NCI-H2196 (cell line): Measurements from ENCODE around the gene TNRC6B.
A peak's percentile ranks its signal among the peaks of the same experiment; 100 is the strongest.
"Not testable (repeated sequence)": the region's sequence is repeated elsewhere in the genome, so short reads cannot be mapped to it uniquely, and the experiment has no call there.

ENCODE experiments used
- DNase-seq: peaks from one replicate; lab custom pipeline; 2025; ENCODE audit not compliant: unreplicated experiment; lab: John Stamatoyannopoulos, UW

TNRC6B gene

GRCh38 chr22:40279017-40279416 lies 101.3 kb downstream of the TNRC6B start:
- no peak for DNase-seq

- peak; percentile 53 for DNase-seq
Measured at GRCh38 chr22:40281717-40282116, 104.0 kb downstream of the TNRC6B start.

GRCh38 chr22:40285513-40285912 lies 107.8 kb downstream of the TNRC6B start:
- no peak for DNase-seq

GRCh38 chr22:40289991-40290459 lies 112.3 kb downstream of the TNRC6B start:
- DNase-seq, result no peak

GRCh38 chr22:40290516-40290915 lies 112.8 kb downstream of the TNRC6B start:
- DNase-seq, result no peak

GRCh38 chr22:40294696-40295095 lies 117.0 kb downstream of the TNRC6B start:
- no peak for DNase-seq

GRCh38 chr22:40300316-40300715 lies 122.6 kb downstream of the TNRC6B start:
- no peak for DNase-seq

GRCh38 chr22:40300884-40301672 lies 123.4 kb downstream of the TNRC6B start:
- DNase-seq, result no peak

GRCh38 chr22:40302149-40302548 lies 124.4 kb downstream of the TNRC6B start:
- DNase-seq, result no peak

GRCh38 chr22:40305625-40306024 lies 127.9 kb downstream of the TNRC6B start:
- no peak for DNase-seq

- no peak for DNase-seq
Measured at GRCh38 chr22:40308999-40309573, 131.4 kb downstream of the TNRC6B start.

- no peak for DNase-seq
Measured at GRCh38 chr22:40309631-40310030, 131.9 kb downstream of the TNRC6B start.

GRCh38 chr22:40310081-40310767 lies 132.5 kb downstream of the TNRC6B start:
- no peak for DNase-seq

- DNase-seq, result no peak
Measured at GRCh38 chr22:40310768-40311120, 133.0 kb downstream of the TNRC6B start.

GRCh38 chr22:40311646-40312045 lies 133.9 kb downstream of the TNRC6B start:
- not testable (repeated sequence) for DNase-seq

GRCh38 chr22:40312050-40312449 lies 134.3 kb downstream of the TNRC6B start:
- no peak for DNase-seq

GRCh38 chr22:40313007-40313406 lies 135.3 kb downstream of the TNRC6B start:
- DNase-seq, result no peak

GRCh38 chr22:40314041-40314440 lies 136.3 kb downstream of the TNRC6B start:
- no peak for DNase-seq

- DNase-seq, result no peak
Measured at GRCh38 chr22:40320687-40321086, 143.0 kb downstream of the TNRC6B start.

GRCh38 chr22:40322021-40322420 lies 144.3 kb downstream of the TNRC6B start:
- DNase-seq, result no peak

GRCh38 chr22:40322818-40323447 lies 145.2 kb downstream of the TNRC6B start:
- no peak for DNase-seq
